22Rv1 (cell line): ENCODE measurements around the gene SLC23A1.

Experiments used
- ZFX ChIP-seq: fragments of 450-650 bp; IDR thresholded peaks from 2 replicates; pipeline ENCODE4 v1.6.1; 2017; ENCODE audit warnings: antibody characterized with exemption, borderline replicate concordance
- TF ChIP-seq, protein P1 (sequence below): fragments of 450-650 bp; IDR thresholded peaks from 2 replicates; pipeline ENCODE4 v1.5.1; 2017; ENCODE audit warnings: mild to moderate bottlenecking

DNA sequence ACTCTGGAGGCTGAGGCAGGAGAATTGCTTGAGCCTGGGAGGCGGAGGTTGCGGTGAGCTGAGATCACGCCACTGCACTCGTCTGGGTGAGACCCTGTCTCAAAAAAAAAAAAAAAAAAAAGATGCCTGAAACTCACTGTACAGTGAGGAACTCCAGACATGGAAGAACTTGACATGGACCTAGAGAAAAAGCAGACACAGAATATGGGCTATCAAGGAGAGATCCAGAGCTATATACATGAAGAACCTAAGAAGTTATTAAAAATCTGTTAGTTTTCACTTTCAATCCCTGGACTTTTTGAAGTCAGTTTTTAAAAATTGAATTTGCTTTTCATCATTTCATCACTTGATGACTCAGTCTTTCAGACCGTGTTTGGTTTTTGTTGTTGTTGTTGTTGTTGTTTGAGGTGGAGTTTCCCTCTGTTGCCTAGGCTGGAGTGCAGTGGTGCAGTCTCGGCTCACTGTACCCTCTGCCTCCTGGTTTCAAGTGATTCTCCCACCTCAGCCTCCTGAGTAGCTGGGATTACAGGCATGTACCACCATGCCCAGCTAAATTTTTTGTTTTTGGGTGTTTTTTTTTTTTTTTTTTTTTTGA lies 21.2 kb downstream of the SLC23A1 start:
- TF ChIP-seq, protein P1, sequence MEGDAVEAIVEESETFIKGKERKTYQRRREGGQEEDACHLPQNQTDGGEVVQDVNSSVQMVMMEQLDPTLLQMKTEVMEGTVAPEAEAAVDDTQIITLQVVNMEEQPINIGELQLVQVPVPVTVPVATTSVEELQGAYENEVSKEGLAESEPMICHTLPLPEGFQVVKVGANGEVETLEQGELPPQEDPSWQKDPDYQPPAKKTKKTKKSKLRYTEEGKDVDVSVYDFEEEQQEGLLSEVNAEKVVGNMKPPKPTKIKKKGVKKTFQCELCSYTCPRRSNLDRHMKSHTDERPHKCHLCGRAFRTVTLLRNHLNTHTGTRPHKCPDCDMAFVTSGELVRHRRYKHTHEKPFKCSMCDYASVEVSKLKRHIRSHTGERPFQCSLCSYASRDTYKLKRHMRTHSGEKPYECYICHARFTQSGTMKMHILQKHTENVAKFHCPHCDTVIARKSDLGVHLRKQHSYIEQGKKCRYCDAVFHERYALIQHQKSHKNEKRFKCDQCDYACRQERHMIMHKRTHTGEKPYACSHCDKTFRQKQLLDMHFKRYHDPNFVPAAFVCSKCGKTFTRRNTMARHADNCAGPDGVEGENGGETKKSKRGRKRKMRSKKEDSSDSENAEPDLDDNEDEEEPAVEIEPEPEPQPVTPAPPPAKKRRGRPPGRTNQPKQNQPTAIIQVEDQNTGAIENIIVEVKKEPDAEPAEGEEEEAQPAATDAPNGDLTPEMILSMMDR, result no peak
- no peak for TF ChIP-seq ZFX
